HCT116 (cell line): ENCODE results near the gene PIH1D1. TPM values are rescaled to one million over a fixed set of nuclear protein-coding genes. Genes with fewer than 3 reads are reported as not detected.
A peak's percentile ranks its signal among the peaks of the same experiment; 100 is the strongest.

Source experiments
- ATAC-seq: fragments of 200-7000 bp; cut with Tn5 transposase; 2 replicates; pipeline ENCODE4 v1.9.1; 2020; ENCODE audit warnings: mild to moderate bottlenecking, moderate library complexity
- BruUV-seq: library from RNA; stranded (reverse); fragments of 400-500 nt; replicated peaks from 2 replicates; lab custom pipeline; 2021; lab: Mats Ljungman, UMichigan
- CTCF ChIA-PET: fragments of 300-600 bp; sonication (Branson Sonifier 250); formaldehyde crosslinking; loops from one replicate; lab custom pipeline; 2021; ENCODE audit warnings: antibody characterized with exemption; lab: Charles Lee
- POLR2A ChIA-PET: fragments of 300-600, 350-600 bp; sonication (Branson Sonifier 250); formaldehyde crosslinking; loops from one replicate; lab custom pipeline; 2021; ENCODE audit warnings: antibody characterized with exemption; lab: Charles Lee
- RAD21 ChIA-PET, 2 experiments: fragments of 300-600 bp; sonication (Branson Sonifier 250); formaldehyde crosslinking; loops; one replicate each; lab custom pipeline; 2023; ENCODE audit warnings: low total read pairs in 2 of 2; ENCODE audit not compliant: uncharacterized antibody in 2 of 2, unreplicated experiment in 2 of 2, low non-redundant PET in 1 of 2; lab: Charles Lee
- DNase-seq: peaks from one replicate; pipeline ENCODE4 v3.0.0-alpha.2; 2010; ENCODE audit warnings: low read depth, low spot score
- H2AFZ ChIP-seq: fragments of 200-600 bp; shearing (Covaris generic), sonication (generic); 2 replicates; pipeline ENCODE4 v1.6.1; 2017; ENCODE audit warnings: low read depth, mixed run types, mixed read lengths, antibody characterized with exemption, low read length; ENCODE audit not compliant: poor library complexity, severe bottlenecking
- H3K27ac ChIP-seq: 2 replicates; pipeline ENCODE4 v1.5.1; 2012; ENCODE audit warnings: low read depth, low read length
- H3K27me3 ChIP-seq: fragments of 200-600 bp; sonication (generic); 2 replicates; pipeline ENCODE4 v1.6.1; 2016; ENCODE audit warnings: mixed run types, low read length, mixed read lengths; ENCODE audit not compliant: insufficient read depth
- H3K36me3 ChIP-seq, 2 experiments: fragments of 200-500 bp in 1 of 2; fragments of 200-600 bp in 1 of 2; sonication (Bioruptor generic) in 1 of 2; sonication (generic) in 1 of 2; 2 replicates each; pipeline versions ENCODE4 v1.5.1 to v1.6.1; 2014 to 2016; ENCODE audit warnings: low read length in 2 of 2, inconsistent platforms in 1 of 2, mixed read lengths in 1 of 2, mixed run types in 1 of 2; ENCODE audit not compliant: insufficient read depth in 2 of 2, control insufficient read depth in 1 of 2
- H3K4me1 ChIP-seq, 2 experiments: fragments of 200-600 bp in 1 of 2; sonication (generic) in 1 of 2; 2 replicates each; pipeline versions ENCODE4 v1.5.1 to v1.6.1; 2012 to 2017; ENCODE audit warnings: low read length in 2 of 2, inconsistent platforms in 1 of 2, mild to moderate bottlenecking in 1 of 2, mixed read lengths in 1 of 2, mixed run types in 1 of 2, moderate library complexity in 1 of 2; ENCODE audit not compliant: insufficient read depth in 2 of 2, control insufficient read depth in 1 of 2
- H3K4me2 ChIP-seq: fragments of 200-600 bp; sonication (generic); 2 replicates; pipeline ENCODE4 v1.6.1; 2017; ENCODE audit warnings: mixed run types, low read length, mixed read lengths
- H3K4me3 ChIP-seq, 2 experiments: fragments of 200-600 bp in 1 of 2; sonication (generic) in 1 of 2; replicated peaks in 1 of 2; 2 replicates each; pipeline ENCODE4 v1.5.1; 2011 to 2016; ENCODE audit warnings: low read length in 2 of 2, control low read depth in 1 of 2, low read depth in 1 of 2, mild to moderate bottlenecking in 1 of 2, mixed read lengths in 1 of 2, mixed run types in 1 of 2
- H3K79me2 ChIP-seq: fragments of 200-600 bp; sonication (generic); 2 replicates; pipeline ENCODE4 v1.6.1; 2017; ENCODE audit warnings: mild to moderate bottlenecking, mixed run types, low read length, moderate library complexity, mixed read lengths; ENCODE audit not compliant: insufficient read depth
- H3K9ac ChIP-seq: fragments of 200-600 bp; sonication (generic); 2 replicates; pipeline ENCODE4 v1.6.1; 2016; ENCODE audit warnings: low read length, mixed read lengths
- H3K9me2 ChIP-seq: fragments of 200-600 bp; sonication (generic), shearing (Covaris generic); 2 replicates; pipeline ENCODE4 v1.6.1; 2017; ENCODE audit warnings: mixed run types, mild to moderate bottlenecking, moderate library complexity; ENCODE audit not compliant: insufficient read depth
- H3K9me3 ChIP-seq, 2 experiments: fragments of 200-500 bp in 1 of 2; fragments of 200-600 bp in 1 of 2; sonication (Bioruptor generic) in 1 of 2; sonication (generic) in 1 of 2; 2 replicates each; pipeline ENCODE4 v1.6.1; 2014 to 2017; ENCODE audit warnings: low read length in 2 of 2, mixed read lengths in 2 of 2, inconsistent platforms in 1 of 2, low read depth in 1 of 2, mild to moderate bottlenecking in 1 of 2, mixed run types in 1 of 2, moderate library complexity in 1 of 2; ENCODE audit not compliant: control insufficient read depth in 1 of 2, insufficient read depth in 1 of 2
- H4K20me1 ChIP-seq: fragments of 200-600 bp; sonication (generic), shearing (Covaris generic); 2 replicates; pipeline ENCODE4 v1.6.1; 2017; ENCODE audit warnings: mixed run types, mild to moderate bottlenecking, moderate library complexity; ENCODE audit not compliant: insufficient read depth
- ATF3 ChIP-seq: IDR thresholded peaks from 2 replicates; pipeline ENCODE4 v1.6.1; 2012
- CBX3 ChIP-seq: IDR thresholded peaks from 2 replicates; pipeline ENCODE4 v1.6.1; 2012; ENCODE audit warnings: low read depth
- ELF1 ChIP-seq: IDR thresholded peaks from 2 replicates; pipeline ENCODE4 v1.6.1; 2012; ENCODE audit warnings: low read depth, borderline replicate concordance
- EZH2phosphoT487 ChIP-seq: fragments of 200-600 bp; IDR thresholded peaks from 2 replicates; pipeline ENCODE4 v1.6.1; 2018; ENCODE audit warnings: antibody characterized with exemption, borderline replicate concordance
- JUND ChIP-seq: IDR thresholded peaks from 2 replicates; pipeline ENCODE4 v1.6.1; 2012
- MAX ChIP-seq: IDR thresholded peaks from 2 replicates; pipeline ENCODE4 v1.6.1; 2012
- POLR2A ChIP-seq: IDR thresholded peaks from 2 replicates; pipeline ENCODE4 v1.7.0; 2011; ENCODE audit warnings: borderline replicate concordance; ENCODE audit not compliant: insufficient read depth, insufficient read length; ENCODE audit errors: extremely low read depth
- RAD21 ChIP-seq: IDR thresholded peaks from 2 replicates; pipeline ENCODE4 v1.6.1; 2012; ENCODE audit warnings: low read depth, mild to moderate bottlenecking
- TCF7L2 ChIP-seq: IDR thresholded peaks from 2 replicates; pipeline ENCODE4 v1.7.0; 2011; ENCODE audit warnings: borderline replicate concordance, inconsistent platforms; ENCODE audit not compliant: insufficient read depth, insufficient read length; ENCODE audit errors: extremely low read depth
- YY1 ChIP-seq: IDR thresholded peaks from 2 replicates; pipeline ENCODE4 v1.6.1; 2011; ENCODE audit warnings: low read length, low read depth, moderate library complexity, mild to moderate bottlenecking; ENCODE audit not compliant: insufficient replicate concordance; ENCODE audit errors: extremely low read depth
- ZFX ChIP-seq: fragments of 450-650 bp; IDR thresholded peaks from 2 replicates; pipeline ENCODE4 v1.6.1; 2017
- intact Hi-C: fragments of 100-400 bp; cut with micrococcal nuclease; formaldehyde crosslinking; loops from 2 replicates; pipeline ENCODE4 v1.10.0; 2022
- total RNA-seq: library from RNA; stranded (reverse); gene quantifications from one replicate; pipeline ENCODE4 v1.2.1, GENCODE V29; 2021; ENCODE audit not compliant: unreplicated experiment
- TF ChIP-seq, protein P1 (sequence below), 3 experiments: fragments of 200-600 bp in 1 of 3; sonication (generic) in 1 of 3; IDR thresholded peaks in 2 of 3; conservative IDR thresholded peaks in 1 of 3; 2 replicates each; pipeline ENCODE4 v1.5.1; 2012 to 2017; ENCODE audit warnings: low read depth in 2 of 3, low read length in 2 of 3, antibody characterized with exemption in 1 of 3, borderline replicate concordance in 1 of 3, control low read depth in 1 of 3, mild to moderate bottlenecking in 1 of 3, mixed read lengths in 1 of 3, mixed run types in 1 of 3, moderate library complexity in 1 of 3; ENCODE audit not compliant: insufficient read depth in 1 of 3
- TF ChIP-seq, protein P2 (sequence below): IDR thresholded peaks from 2 replicates; pipeline ENCODE4 v1.6.1; 2012; ENCODE audit warnings: low read depth
- TF ChIP-seq, protein P3 (sequence below): IDR thresholded peaks from 2 replicates; pipeline ENCODE4 v1.6.1; 2011; ENCODE audit warnings: mild to moderate bottlenecking, low read length, moderate library complexity; ENCODE audit not compliant: insufficient replicate concordance; ENCODE audit errors: extremely low read depth

The PIH1D1 gene
- total RNA-seq, 1 experiment from 2014 or later = 152 TPM

GRCh38 chr19:49430172-49430677, 21.4 kb downstream of the PIH1D1 start (continued):
- no peak for TF ChIP-seq MAX
- no peak for TF ChIP-seq YY1
- TF ChIP-seq EZH2phosphoT487 = no peak

- H4K20me1 ChIP-seq = no peaks in the 10 kb centered on the region
- H3K4me2 ChIP-seq = peak overlapping the region; percentile 81
- no peaks in the 10 kb centered on the region for H3K27me3 ChIP-seq
- intact Hi-C loops = no loop called here
- CTCF ChIA-PET = no interaction called here
- peak overlapping the region in 1 of 2 experiments; percentile 47; a peak in 2 of 4 replicates for H3K4me3 ChIP-seq
- H3K79me2 ChIP-seq = no peaks in the 10 kb centered on the region
- H3K27ac ChIP-seq = no peak overlapping the region
- RAD21 ChIA-PET = no interaction called here
- H3K36me3 ChIP-seq = no peaks in the 10 kb centered on the region
- ATAC-seq = no peak
- peak overlapping the region; percentile 57; the same call in 1 of the 2 replicates for H3K9ac ChIP-seq
- peaks cover 12 to 38% of the 10 kb centered on the region in 2 experiments; a peak in 3 of 4 replicates for H3K4me1 ChIP-seq
- H2AFZ ChIP-seq = peak overlapping the region; percentile 6
- no TSS peak for BruUV-seq
- DNase-seq = no peak
- H3K9me2 ChIP-seq = no peaks in the 10 kb centered on the region
- no peaks in the 10 kb centered on the region for H3K9me3 ChIP-seq
- POLR2A ChIA-PET = interaction anchor here (0.6 kb wide), 1 partner anchor 23 kb away, joined by 3 read pairs; no protein-coding TSS in a partner anchor
- TF ChIP-seq, protein P1, sequence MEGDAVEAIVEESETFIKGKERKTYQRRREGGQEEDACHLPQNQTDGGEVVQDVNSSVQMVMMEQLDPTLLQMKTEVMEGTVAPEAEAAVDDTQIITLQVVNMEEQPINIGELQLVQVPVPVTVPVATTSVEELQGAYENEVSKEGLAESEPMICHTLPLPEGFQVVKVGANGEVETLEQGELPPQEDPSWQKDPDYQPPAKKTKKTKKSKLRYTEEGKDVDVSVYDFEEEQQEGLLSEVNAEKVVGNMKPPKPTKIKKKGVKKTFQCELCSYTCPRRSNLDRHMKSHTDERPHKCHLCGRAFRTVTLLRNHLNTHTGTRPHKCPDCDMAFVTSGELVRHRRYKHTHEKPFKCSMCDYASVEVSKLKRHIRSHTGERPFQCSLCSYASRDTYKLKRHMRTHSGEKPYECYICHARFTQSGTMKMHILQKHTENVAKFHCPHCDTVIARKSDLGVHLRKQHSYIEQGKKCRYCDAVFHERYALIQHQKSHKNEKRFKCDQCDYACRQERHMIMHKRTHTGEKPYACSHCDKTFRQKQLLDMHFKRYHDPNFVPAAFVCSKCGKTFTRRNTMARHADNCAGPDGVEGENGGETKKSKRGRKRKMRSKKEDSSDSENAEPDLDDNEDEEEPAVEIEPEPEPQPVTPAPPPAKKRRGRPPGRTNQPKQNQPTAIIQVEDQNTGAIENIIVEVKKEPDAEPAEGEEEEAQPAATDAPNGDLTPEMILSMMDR (IDR thresholded peaks at IDR 0.05 in 2 of 3, conservative IDR thresholded peaks at IDR 0.05 in 1 of 3; ENCODE audit: borderline replicate concordance in 1 of 3, insufficient read depth in 1 of 3, low read depth in 2 of 3, low read length in 2 of 3) = no peak
- no peak for TF ChIP-seq ELF1
- no peak for TF ChIP-seq POLR2A
- TF ChIP-seq ZFX = no peak
- no peak for TF ChIP-seq ATF3
- TF ChIP-seq, protein P2, sequence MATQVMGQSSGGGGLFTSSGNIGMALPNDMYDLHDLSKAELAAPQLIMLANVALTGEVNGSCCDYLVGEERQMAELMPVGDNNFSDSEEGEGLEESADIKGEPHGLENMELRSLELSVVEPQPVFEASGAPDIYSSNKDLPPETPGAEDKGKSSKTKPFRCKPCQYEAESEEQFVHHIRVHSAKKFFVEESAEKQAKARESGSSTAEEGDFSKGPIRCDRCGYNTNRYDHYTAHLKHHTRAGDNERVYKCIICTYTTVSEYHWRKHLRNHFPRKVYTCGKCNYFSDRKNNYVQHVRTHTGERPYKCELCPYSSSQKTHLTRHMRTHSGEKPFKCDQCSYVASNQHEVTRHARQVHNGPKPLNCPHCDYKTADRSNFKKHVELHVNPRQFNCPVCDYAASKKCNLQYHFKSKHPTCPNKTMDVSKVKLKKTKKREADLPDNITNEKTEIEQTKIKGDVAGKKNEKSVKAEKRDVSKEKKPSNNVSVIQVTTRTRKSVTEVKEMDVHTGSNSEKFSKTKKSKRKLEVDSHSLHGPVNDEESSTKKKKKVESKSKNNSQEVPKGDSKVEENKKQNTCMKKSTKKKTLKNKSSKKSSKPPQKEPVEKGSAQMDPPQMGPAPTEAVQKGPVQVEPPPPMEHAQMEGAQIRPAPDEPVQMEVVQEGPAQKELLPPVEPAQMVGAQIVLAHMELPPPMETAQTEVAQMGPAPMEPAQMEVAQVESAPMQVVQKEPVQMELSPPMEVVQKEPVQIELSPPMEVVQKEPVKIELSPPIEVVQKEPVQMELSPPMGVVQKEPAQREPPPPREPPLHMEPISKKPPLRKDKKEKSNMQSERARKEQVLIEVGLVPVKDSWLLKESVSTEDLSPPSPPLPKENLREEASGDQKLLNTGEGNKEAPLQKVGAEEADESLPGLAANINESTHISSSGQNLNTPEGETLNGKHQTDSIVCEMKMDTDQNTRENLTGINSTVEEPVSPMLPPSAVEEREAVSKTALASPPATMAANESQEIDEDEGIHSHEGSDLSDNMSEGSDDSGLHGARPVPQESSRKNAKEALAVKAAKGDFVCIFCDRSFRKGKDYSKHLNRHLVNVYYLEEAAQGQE = no peak
- TF ChIP-seq RAD21 = no peak
- TF ChIP-seq JUND = no peak
- TF ChIP-seq CBX3 = no peak
- TF ChIP-seq EZH2phosphoT487 = no peak
- TF ChIP-seq, protein P3, sequence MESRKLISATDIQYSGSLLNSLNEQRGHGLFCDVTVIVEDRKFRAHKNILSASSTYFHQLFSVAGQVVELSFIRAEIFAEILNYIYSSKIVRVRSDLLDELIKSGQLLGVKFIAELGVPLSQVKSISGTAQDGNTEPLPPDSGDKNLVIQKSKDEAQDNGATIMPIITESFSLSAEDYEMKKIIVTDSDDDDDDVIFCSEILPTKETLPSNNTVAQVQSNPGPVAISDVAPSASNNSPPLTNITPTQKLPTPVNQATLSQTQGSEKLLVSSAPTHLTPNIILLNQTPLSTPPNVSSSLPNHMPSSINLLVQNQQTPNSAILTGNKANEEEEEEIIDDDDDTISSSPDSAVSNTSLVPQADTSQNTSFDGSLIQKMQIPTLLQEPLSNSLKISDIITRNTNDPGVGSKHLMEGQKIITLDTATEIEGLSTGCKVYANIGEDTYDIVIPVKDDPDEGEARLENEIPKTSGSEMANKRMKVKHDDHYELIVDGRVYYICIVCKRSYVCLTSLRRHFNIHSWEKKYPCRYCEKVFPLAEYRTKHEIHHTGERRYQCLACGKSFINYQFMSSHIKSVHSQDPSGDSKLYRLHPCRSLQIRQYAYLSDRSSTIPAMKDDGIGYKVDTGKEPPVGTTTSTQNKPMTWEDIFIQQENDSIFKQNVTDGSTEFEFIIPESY = no peak
- no peak for TF ChIP-seq MAX
- no peak for TF ChIP-seq TCF7L2
Measured at GRCh38 chr19:49428547-49429451, 22.8 kb downstream of the PIH1D1 start.
